Muscle of leg (tissue), 11 donors: ENCODE measurements around the gene PLEKHA1. TPM values are rescaled to one million over a fixed set of nuclear protein-coding genes. Genes with fewer than 3 reads are reported as not detected.

Experiments used
- DNase-seq: peaks from one replicate; pipeline ENCODE4 v3.0.0; 2013
- H3K27ac ChIP-seq: one replicate; pipeline ENCODE4 v1.5.1; 2013; ENCODE audit warnings: mild to moderate bottlenecking, low read length, control low read depth
- H3K27me3 ChIP-seq: one replicate; pipeline ENCODE4 v1.6.1; 2013; ENCODE audit warnings: low read length; ENCODE audit not compliant: control insufficient read depth, insufficient read depth
- H3K36me3 ChIP-seq: one replicate; pipeline ENCODE4 v1.6.1; 2013; ENCODE audit warnings: low read length; ENCODE audit not compliant: control insufficient read depth, insufficient read depth
- H3K4me1 ChIP-seq: one replicate; pipeline ENCODE4 v1.6.1; 2013; ENCODE audit warnings: low read length; ENCODE audit not compliant: control insufficient read depth, insufficient read depth
- H3K4me3 ChIP-seq: one replicate; pipeline ENCODE4 v1.5.1; 2013; ENCODE audit warnings: low read length, control low read depth
- H3K9me3 ChIP-seq: replicated peaks from 2 replicates; pipeline ENCODE4 v1.6.1; 2013; ENCODE audit warnings: low read depth, low read length; ENCODE audit not compliant: control insufficient read depth
- whole genome bisulfite sequencing: methylation state at CpG from one replicate; pipeline ENCODE4 v1.1.5; 2013; ENCODE audit warnings: missing lambda C conversion rate; ENCODE audit not compliant: insufficient coverage; 5-methylcytosine and 5-hydroxymethylcytosine counted together
- polyA plus RNA-seq, 8 donors: library from polyadenylated mRNA; unstranded; fragments of 120-200 nt; gene quantifications; one replicate each; pipeline versions ENCODE4 v1.2.1 to v1.2.3, GENCODE V29; 2013; ENCODE audit warnings: inconsistent platforms in 1 of 8, low replicate concordance in 1 of 8; ENCODE audit not compliant: insufficient read length in 8 of 8, insufficient read depth in 1 of 8
- total RNA-seq: library from RNA; stranded (reverse); fragments of 120-200 nt; gene quantifications from one replicate; pipeline ENCODE4 v1.2.4, GENCODE V29; 2013

The PLEKHA1 gene
- total and polyA plus RNA-seq, 9 donors, result 22.0 to 36.3 (median 29.9) TPM

DNA sequence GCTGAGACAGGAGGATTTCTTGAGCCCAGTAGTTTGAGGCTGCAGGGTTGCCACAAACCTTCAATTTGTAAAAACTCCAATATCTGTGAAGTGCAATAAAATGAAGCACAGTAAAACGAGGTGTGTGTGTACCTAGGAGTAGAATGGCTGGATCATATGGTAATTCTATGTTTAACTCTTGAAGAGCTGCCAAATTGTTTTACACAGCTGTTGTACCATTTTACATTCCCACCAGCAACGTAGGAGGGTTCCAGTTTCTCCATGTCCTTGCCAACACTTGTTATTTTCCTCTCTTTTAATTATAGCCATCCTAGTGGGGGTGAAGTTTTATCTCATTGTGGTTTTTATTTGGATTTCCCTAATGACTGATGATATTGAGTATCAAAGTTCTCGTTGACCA is 16.2 kb downstream of the PLEKHA1 start:
- Histone ChIP-seq H3K27ac (no peak overlapping the region), H3K4me3 (no peak overlapping the region), H3K4me1 (no peaks in the 10 kb centered on the region), H3K36me3 (no peaks in the 10 kb centered on the region), H3K9me3 (no peaks in the 10 kb centered on the region), H3K27me3 (no peaks in the 10 kb centered on the region)
- DNase-seq, result no peak
- no CpG with 5 or more reads among the region's 3 CpGs for WGBS

DNA sequence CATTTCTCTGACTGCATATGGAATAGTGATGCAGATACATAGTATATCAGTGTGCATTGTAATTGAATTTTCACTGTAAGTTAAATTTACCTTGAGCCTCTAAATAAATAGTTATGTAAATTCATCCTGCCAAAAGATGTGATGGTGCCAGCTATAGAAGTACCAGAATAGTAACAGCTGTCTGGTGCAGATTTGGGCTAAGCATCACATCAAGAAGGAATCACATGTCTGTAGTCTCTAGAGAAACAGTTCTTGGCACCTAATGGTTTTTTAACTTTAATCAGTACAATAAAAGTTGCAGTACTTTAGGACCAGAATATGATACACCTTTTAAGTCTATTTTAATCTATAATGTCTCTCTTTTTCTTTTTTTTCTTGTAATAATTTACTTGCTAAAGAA is 17.4 kb downstream of the PLEKHA1 start:
- Histone ChIP-seq H3K27me3 (no peaks in the 10 kb centered on the region), H3K4me3 (no peak overlapping the region), H3K4me1 (no peaks in the 10 kb centered on the region), H3K27ac (no peak overlapping the region), H3K9me3 (no peaks in the 10 kb centered on the region), H3K36me3 (no peaks in the 10 kb centered on the region)
- peak; percentile 31 for DNase-seq

- Histone ChIP-seq H3K36me3 (no peaks in the 10 kb centered on the region), H3K4me3 (no peak overlapping the region), H3K9me3 (no peaks in the 10 kb centered on the region), H3K27ac (no peak overlapping the region), H3K4me1 (no peaks in the 10 kb centered on the region), H3K27me3 (no peaks in the 10 kb centered on the region)
- DNase-seq, result no peak
- WGBS, result 86% methylated on average over 2 of the region's 2 CpGs
Observed at GRCh38 chr10:122392835-122393234, 18.3 kb downstream of the PLEKHA1 start.

- no peak for DNase-seq
- Histone ChIP-seq H3K36me3 (no peaks in the 10 kb centered on the region), H3K9me3 (no peaks in the 10 kb centered on the region), H3K4me1 (no peaks in the 10 kb centered on the region), H3K27me3 (no peaks in the 10 kb centered on the region), H3K27ac (no peak overlapping the region), H3K4me3 (no peak overlapping the region)
- WGBS, result no CpG with 5 or more reads among the region's 2 CpGs
Observed at GRCh38 chr10:122393288-122393687, 18.8 kb downstream of the PLEKHA1 start.

GRCh38 chr10:122402548-122403131 is 28.1 kb downstream of the PLEKHA1 start:
- WGBS, result no CpG with 5 or more reads among the region's 5 CpGs
- no peaks in the 10 kb centered on the region for H3K27me3 ChIP-seq
- no peak for DNase-seq

DNA sequence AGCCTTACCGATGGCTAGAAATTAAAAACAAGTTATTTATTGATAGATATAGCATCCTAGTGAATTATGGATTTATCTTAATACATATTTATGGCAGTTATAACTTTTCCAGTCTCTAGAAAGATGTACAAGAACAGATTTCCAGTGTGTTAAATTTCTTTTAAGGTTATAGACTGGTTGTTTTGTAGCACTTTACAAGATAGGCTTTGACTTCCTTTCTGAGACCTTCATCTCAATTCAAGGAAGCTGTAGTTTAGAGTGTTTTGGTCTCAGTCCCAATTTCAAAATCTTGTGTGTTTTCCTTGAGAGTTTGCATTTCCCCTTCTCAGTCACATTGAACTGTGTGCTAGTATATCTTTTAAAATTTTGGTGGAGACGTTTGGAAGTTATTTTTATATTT is 30.1 kb downstream of the PLEKHA1 start:
- H3K9me3 ChIP-seq, result no peaks in the 10 kb centered on the region
- no peaks in the 10 kb centered on the region for H3K27me3 ChIP-seq
- no peak overlapping the region for H3K4me3 ChIP-seq
- H3K36me3 ChIP-seq, result peaks cover 15% of the 10 kb centered on the region
- peak; percentile 43 for DNase-seq
- H3K4me1 ChIP-seq, result no peaks in the 10 kb centered on the region
- no CpG with 5 or more reads among the region's 2 CpGs for WGBS
- H3K27ac ChIP-seq, result no peak overlapping the region

More at GRCh38 chr10:122402548-122403131, 28.1 kb downstream of the PLEKHA1 start:
- Histone ChIP-seq H3K36me3 (peaks cover 19% of the 10 kb centered on the region), H3K9me3 (no peaks in the 10 kb centered on the region), H3K4me3 (no peak overlapping the region), H3K4me1 (no peaks in the 10 kb centered on the region), H3K27ac (no peak overlapping the region)

DNA sequence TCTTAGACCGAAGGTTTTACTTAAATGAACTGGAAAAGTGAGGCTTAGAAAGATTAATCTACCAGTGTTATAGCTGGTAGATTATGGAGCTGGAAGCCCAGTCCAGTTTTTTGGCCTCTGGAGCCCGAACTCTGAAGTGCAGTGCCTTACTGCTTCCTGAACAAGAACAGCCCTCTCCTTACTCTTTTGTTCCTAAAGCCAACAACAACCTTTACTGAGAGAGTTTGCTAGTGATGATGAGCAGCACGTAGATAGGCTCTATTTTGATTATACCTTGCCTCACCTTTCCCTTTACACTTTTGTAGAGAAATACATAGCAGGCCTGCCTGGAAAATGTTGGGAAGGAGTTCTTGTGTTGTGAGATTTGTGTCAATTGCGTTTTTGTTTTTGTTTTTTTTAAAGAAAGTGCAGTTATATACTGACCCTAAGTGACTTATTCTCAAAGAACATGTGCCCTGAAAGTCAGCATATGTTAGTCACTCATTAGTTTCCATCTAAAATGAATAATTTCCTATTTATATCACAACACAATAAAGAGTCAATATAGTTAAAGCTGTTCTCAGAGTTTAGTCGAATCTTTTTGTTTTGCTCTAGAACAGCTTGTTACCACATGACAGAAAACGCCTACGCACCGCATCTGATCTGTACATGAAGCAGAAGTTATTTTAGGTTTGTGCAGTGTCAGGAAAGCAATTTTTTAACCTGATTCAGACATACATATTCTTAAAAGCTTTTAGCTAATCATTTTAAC is 33.0 kb downstream of the PLEKHA1 start:
- DNase-seq, result peak; percentile 70
- Histone ChIP-seq H3K27ac (no peak overlapping the region), H3K4me1 (no peaks in the 10 kb centered on the region), H3K9me3 (no peaks in the 10 kb centered on the region), H3K36me3 (peaks cover 10% of the 10 kb centered on the region), H3K27me3 (no peaks in the 10 kb centered on the region), H3K4me3 (no peak overlapping the region)
- no CpG with 5 or more reads among the region's 8 CpGs for WGBS

GRCh38 chr10:122413327-122413726 is 38.8 kb downstream of the PLEKHA1 start:
- H3K9me3 ChIP-seq, result no peaks in the 10 kb centered on the region
- DNase-seq, result no peak
- H3K27me3 ChIP-seq, result no peaks in the 10 kb centered on the region
- no peaks in the 10 kb centered on the region for H3K4me1 ChIP-seq
- H3K4me3 ChIP-seq, result no peak overlapping the region
- peaks cover 6% of the 10 kb centered on the region for H3K36me3 ChIP-seq
- H3K27ac ChIP-seq, result no peak overlapping the region

GRCh38 chr10:122417667-122418066 is 43.2 kb downstream of the PLEKHA1 start:
- Histone ChIP-seq H3K27me3 (no peaks in the 10 kb centered on the region), H3K4me3 (no peak overlapping the region), H3K36me3 (peaks cover 10% of the 10 kb centered on the region), H3K9me3 (no peaks in the 10 kb centered on the region), H3K27ac (no peak overlapping the region), H3K4me1 (peaks cover 5% of the 10 kb centered on the region)
- DNase-seq, result no peak
- 100% methylated on average over 1 of the region's 2 CpGs for WGBS

- peaks cover 10% of the 10 kb centered on the region for H3K36me3 ChIP-seq
- H3K4me1 ChIP-seq, result peaks cover 5% of the 10 kb centered on the region
Observed at GRCh38 chr10:122419016-122419415, 44.5 kb downstream of the PLEKHA1 start.

More at GRCh38 chr10:122419016-122419415, 44.5 kb downstream of the PLEKHA1 start:
- DNase-seq, result no peak
- H3K9me3 ChIP-seq, result no peaks in the 10 kb centered on the region
- no peaks in the 10 kb centered on the region for H3K27me3 ChIP-seq
- no peak overlapping the region for H3K27ac ChIP-seq
- WGBS, result no CpG with 5 or more reads among the region's 1 CpG
- no peak overlapping the region for H3K4me3 ChIP-seq
